ENCODE results near the gene KRTAP5-11.
"Not testable (repeated sequence)": the region's sequence is repeated elsewhere in the genome, so short reads cannot be mapped to it uniquely, and the experiment has no call there.

Gene KRTAP5-11

DNA sequence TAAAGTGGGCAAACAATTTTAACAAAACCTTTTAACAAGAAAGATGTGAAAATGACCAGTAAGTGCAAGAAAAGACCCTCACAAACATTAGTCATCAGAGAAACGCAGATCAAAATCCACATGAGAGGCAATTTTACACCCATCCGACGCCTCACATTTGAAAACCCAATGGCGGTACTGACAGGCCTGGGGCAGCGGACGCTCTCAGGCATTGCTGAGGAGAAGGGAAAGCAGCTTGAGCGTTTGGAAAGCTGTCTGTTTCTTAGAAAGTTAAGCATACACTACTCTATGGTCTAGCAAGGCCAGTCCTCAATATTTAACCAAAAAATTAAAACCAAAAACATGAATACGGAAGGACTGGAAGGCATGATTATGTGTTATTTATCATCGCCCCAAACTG, 46.9 kb downstream of the KRTAP5-11 start:
- TF ChIP-seq, protein P1, sequence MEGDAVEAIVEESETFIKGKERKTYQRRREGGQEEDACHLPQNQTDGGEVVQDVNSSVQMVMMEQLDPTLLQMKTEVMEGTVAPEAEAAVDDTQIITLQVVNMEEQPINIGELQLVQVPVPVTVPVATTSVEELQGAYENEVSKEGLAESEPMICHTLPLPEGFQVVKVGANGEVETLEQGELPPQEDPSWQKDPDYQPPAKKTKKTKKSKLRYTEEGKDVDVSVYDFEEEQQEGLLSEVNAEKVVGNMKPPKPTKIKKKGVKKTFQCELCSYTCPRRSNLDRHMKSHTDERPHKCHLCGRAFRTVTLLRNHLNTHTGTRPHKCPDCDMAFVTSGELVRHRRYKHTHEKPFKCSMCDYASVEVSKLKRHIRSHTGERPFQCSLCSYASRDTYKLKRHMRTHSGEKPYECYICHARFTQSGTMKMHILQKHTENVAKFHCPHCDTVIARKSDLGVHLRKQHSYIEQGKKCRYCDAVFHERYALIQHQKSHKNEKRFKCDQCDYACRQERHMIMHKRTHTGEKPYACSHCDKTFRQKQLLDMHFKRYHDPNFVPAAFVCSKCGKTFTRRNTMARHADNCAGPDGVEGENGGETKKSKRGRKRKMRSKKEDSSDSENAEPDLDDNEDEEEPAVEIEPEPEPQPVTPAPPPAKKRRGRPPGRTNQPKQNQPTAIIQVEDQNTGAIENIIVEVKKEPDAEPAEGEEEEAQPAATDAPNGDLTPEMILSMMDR (IDR thresholded peaks at IDR 0.05; ENCODE audit: insufficient read depth, missing control alignments) = no peak
- DNase-seq (ENCODE audit: insufficient read length, low spot score) (no peak), FAIRE-seq (no peak)

DNA sequence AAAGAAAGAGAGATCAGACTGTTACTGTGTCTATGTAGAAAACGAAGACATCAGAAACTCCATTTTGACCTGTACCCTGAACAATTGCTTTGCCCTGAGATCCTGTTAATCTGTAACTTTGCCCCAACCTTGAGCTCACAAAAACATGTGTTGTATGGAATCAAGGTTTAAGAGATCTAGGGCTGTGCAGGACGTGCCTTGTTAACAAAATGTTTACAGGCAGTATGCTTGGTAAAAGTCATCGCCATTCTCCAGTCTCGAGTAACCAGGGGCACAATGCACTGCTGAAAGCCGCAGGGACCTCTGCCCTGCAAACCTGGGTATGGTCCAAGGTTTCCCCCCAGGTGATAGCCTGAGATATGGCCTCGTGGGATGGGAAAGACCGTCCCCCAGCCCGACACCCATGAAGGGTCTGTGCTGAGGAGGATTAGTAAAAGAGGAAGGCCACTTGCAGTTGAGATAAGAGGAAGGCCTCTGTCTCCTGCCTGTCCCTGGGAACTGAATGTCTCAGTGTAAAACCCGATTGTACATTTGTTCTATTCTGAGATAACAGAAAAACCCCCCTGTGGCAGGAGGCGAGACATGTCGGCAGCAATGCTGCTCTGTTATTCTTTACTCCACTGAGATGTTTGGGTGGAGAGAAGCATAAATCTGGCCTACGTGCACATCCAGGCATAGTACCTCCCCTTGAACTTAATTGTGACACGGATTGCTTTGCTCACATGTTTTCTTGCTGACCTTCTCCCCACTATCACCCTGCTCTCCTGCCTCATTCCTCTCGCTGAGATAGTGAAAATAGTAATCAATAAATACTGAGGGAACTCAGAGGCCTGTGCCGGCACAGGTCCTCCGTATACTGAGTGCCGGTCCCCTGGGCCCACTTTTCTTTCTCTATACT, 47.7 kb downstream of the KRTAP5-11 start:
- DNase-seq (ENCODE audit: insufficient read length, low spot score); FAIRE-seq: not testable (repeated sequence)

DNA sequence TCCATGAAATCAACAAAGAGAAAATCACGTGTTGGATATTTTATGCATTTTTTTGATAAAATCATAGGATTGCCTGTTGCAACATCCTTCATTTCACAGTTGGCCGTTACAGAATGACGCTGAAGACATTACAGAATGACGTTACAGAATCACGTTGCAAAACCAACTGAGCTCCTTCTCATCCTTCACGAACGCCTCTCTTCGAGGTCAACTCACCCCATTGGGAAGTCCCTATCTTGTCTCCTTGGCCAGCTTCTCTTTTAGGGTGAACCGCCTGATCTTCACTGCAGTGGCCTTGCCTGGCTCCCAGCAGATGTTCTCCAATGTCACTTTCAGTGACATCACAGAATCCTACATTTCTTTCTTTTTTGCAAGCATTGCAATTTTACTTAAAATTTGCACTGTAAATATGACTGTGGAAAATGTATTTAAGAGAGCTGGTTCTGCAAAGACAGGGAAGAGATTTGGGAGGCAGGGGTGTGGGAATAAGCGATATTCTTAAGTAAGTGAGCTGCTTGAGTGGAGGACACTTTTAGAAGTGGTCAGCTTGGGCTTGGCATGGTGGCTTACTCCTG, 50.6 kb downstream of the KRTAP5-11 start:
- no peak for FAIRE-seq
- TF ChIP-seq, protein P1 (IDR thresholded peaks at IDR 0.05; ENCODE audit: insufficient read depth, missing control alignments) = no peak

More for the DNA sequence above, 50.6 kb downstream of the KRTAP5-11 start:
- no peak for DNase-seq (ENCODE audit: insufficient read length, low spot score)
